ACHN (cell line): Measurements from ENCODE around the gene HOXC4.

Experiments
- DNase-seq: peaks from one replicate; pipeline ENCODE4 v3.0.0-alpha.2; 2015
- in situ Hi-C: cut with HindIII; loops from 2 replicates; pipeline ENCODE4 v1.10.0; 2017; ENCODE audit warnings: low sequenced_read_pairs, low pct_ligation_motif_present, low pct_unique_long_range_greater_than_20kb

Gene HOXC4

DNA sequence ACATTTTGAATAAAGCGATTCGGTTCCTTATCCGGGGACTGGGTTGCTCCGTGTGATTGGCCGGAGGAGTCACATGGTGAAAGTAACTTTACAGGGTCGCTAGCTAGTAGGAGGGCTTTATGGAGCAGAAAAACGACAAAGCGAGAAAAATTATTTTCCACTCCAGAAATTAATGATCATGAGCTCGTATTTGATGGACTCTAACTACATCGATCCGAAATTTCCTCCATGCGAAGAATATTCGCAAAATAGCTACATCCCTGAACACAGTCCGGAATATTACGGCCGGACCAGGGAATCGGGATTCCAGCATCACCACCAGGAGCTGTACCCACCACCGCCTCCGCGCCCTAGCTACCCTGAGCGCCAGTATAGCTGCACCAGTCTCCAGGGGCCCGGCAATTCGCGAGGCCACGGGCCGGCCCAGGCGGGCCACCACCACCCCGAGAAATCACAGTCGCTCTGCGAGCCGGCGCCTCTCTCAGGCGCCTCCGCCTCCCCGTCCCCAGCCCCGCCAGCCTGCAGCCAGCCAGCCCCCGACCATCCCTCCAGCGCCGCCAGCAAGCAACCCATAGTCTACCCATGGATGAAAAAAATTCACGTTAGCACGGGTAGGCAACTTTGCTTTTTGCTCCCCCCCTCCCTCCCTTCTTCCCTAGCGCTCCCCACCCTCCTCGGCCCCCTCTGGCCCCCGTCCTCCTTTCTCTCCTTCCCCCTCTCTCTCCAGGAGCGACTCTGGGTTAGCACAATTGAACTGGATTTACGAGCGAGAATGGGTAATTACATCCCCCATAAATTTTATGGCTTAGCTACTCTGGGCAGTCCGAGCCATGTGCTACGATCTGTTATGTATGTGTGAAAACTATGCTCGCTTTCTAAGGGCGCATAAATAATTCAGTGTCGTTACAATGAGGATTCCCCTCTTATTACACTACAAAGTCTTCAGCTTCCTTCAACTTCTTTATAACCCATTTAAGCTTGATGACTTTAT is at the start of gene HOXC4:
Gene HOXC4 (plus strand): TSS at position 85 of the 991 bp plus-strand sequence. CDS start 88 bp downstream, at position 173.
- DNase-seq: peak; percentile 56
- in situ Hi-C loops: no loop called here

DNA sequence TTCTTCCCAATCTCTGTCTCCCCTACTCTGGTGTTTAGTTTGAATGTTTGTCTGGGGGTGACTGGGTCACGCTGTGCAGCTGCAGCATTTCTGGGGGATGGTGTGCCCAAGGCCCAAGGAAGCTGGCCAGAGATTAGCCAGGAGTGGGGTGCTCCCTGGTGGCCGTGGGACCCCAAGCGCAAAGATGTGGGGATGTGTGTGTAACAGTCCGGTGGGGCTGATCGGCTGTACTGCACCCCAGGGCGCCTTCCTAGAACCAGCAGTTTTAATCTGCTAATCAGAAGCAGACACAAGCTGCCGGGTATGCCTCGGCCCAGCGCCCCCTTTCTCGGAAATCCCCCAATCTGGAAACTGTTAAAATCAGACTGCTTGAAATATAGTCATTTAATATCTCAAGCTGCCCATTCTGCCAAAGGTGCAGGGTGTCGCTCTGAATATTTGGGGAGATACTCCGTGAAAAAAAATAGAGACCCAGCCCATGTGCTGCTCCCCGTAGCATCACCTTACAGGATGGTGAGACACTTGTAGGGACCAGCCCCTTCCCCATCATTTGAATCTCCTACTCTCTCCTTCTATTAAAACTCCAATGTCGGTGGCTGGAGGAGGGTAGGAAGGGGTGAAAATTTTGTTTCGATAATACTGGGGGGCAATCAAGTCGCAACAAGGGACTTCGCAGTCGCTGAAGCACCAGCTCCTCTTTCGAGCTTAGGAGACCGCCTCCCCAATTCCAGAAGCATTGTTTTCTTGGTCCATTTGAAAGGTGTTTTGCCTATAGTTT is 49.4 kb upstream of the HOXC4 start:
- in situ Hi-C loops: no loop called here
- DNase-seq: peak; percentile 32

DNA sequence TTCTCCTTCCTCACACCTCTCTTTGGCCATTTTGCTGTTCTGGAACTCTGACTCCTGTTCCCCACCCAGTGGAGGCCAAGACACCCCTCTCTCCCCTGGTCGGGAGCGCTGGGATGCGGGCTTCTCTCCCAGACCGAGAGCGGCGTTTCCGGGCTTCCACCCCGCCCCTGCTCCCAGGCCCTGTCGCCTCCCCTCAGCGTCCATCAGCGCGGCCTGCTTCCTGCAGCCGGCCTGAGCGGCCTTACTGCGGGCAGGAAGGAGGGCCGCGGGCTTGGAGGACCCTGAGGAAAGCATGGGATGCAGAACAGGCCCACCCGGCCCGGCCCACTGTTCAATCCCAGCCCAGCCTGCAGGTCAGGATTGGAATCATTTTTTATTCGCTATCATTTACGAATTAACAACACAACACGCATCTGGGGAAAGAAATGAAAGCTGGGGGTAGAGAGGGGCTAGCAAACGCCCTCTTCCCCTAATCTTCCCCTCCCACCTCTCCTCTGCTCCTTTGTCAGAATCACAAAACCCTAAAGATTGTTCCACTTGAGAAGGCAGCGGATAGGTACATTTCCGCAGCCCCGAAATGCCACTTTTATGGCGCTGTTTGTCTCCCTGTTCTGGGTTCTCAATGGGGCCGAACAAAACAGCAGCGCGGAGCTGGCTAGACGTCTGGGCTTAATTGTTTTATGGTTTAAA is 48.6 kb upstream of the HOXC4 start:
- in situ Hi-C loops: no loop called here
- no peak for DNase-seq

DNA sequence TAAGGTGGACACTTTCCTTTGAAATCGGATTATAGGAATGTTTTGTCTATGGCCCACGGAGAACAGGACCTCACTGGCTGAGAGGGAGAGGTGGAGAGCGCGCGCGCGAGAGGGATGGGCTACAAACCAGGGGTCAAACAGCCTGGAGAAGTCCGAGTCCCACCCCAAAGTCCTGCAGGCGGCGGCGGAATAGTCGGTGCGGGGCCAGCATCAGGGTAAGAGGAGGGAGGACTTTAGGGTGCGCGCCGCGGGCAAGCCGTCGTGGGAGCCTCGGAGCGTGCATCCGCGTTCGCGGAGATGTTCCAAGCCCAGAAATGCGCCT is 48.1 kb upstream of the HOXC4 start:
- in situ Hi-C loops: no loop called here
- no peak for DNase-seq

DNA sequence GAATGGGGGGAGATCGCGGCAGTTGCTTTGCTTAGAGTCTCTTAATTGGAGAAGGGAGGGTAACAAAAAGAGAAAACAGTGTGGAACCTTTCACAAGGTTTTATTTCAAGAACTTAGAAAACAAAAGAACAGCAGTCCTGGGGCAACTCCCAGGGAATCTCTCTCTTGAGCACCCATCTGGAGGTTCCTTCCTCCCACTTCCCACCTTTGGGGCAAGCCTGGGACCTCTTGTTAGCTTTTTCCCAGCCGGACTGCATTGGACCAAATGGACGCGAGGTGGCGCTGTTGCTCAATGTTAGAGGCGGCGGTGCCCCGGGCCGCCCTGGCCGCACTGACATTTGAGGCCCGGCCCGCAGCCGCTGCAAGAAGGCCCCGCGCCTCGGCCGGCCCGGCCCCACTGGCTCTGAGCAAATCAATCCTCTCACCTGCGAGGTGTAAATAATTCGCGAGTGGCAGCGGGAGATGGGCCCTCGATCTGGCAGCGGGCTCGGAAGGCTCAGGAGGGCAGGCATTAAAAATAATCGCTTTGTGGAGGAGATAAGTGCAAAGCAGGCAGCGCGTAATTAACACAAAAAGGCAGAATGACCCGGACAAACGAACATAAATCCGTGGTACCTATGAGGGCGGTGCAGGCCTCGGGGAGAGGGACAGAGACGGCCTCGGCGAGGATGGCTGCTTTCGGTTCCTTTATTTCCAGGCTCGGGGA is 47.6 kb upstream of the HOXC4 start:
- peak; percentile 89 for DNase-seq
- in situ Hi-C loops: no loop called here

DNA sequence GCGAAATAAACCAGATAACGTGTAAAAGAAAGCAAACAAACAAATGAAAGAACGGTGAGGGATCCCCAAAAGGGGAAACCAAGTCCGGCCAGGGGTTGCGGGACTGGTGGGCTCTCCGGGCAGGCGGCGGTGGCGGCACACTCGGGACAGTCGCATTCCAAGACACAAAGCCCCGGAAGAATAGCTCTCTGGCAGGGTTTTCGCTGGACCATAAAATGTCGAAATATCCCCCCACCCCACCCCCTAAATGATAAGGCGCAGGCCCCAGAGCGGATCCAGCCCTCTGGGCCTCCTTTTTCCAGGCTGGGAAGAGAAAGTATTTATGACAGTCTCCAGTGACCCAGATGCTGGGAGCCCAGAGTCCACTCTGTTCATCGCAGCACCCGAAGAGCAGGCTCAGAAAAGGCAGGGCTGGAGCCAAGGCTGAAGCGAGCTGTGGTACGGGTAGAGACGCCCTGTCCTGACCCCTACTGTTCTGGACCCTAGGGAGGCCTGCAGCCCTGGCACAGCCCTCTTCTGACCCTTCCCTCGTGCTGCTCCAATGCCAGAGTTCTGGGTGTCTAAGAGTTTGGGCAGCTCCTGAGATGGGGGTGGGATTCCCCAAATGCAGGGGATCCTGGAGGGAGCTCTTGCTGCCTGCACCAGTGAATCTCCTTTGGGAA is 46.9 kb upstream of the HOXC4 start:
- in situ Hi-C loops: no loop called here
- DNase-seq: no peak

DNA sequence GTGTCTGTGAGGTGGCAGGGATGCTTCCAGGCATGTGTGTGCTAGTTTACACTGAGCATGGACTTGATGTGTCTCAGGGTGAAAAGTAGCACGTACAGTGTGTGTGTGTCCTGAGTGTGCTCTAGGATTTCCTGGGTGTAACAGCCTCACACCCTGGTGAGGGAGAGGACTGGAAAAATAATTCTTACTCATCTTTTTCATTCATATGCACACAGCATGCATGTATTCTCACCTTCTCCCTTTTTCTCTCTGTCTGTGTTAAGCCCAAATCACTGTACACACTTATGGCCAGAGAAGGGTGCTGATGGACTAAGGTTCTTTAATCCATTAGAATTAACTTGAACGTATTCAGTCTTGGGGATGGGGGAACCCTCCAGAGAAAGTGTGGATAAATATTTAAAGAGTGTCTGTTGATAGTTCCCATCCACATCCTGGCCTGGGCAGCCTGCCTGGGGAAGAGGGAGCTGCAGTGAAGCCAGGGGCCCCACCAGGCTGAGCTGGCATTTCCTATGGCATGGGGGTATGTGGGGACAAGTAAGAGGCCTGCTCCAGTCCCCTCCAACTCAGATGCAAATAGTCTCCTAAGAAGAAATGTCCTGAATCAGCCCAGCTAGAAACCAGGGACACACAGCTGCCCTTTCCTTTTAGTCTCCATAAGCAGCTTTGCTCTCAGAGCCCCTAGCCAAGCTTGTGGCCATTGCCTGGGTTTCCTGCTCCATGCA is 45.9 kb upstream of the HOXC4 start:
- DNase-seq: no peak
- in situ Hi-C loops: no loop called here

DNA sequence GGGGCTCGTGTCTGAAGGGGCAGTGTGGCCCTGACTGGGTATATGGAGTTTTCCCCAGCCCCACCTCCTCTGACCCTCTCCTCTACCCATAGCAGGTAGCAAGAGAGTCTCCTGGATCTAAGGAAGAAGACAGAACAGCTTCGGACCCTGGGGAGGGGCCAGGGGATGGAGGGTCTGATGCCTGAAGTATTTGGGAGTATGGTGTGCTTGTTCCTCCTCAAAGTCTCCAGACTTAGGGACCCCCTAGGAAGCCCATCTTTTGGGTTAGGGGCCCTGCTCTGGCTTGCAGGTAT is 45.4 kb upstream of the HOXC4 start:
- no peak for DNase-seq
- in situ Hi-C loops: no loop called here

DNA sequence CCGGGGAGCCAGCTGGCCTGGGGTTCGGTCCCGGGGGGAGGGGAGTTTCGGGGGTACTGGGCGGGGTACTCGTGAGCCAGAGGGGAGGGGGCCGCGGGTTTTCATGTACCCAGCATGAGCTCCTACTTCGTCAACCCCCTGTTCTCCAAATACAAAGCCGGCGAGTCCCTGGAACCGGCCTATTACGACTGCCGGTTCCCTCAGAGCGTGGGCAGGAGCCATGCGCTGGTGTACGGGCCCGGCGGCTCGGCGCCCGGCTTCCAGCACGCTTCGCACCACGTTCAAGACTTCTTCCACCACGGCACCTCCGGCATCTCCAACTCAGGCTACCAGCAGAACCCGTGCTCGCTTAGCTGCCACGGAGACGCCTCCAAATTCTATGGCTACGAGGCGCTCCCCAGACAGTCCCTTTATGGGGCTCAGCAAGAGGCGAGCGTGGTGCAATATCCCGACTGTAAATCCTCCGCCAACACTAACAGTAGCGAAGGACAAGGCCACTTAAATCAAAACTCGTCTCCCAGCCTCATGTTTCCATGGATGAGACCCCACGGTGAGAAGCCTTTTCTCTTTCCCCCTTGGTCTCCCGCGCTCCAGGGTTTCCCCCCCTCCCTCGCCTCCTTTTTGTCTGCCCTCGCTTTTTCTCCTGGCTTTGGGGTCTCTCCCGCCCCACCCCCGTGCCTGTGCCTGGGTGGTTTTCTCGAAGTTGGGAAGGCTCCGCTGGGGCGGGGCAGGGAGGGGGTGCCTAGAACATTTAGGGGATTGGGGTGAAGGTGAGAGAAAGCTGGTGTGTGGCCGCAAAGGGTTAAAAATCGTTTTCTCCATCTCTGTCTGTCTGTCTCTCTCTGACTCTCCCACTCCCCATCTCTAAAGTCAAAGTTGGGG is 44.2 kb upstream of the HOXC4 start:
- peak; percentile 37 for DNase-seq
- in situ Hi-C loops: no loop called here

DNA sequence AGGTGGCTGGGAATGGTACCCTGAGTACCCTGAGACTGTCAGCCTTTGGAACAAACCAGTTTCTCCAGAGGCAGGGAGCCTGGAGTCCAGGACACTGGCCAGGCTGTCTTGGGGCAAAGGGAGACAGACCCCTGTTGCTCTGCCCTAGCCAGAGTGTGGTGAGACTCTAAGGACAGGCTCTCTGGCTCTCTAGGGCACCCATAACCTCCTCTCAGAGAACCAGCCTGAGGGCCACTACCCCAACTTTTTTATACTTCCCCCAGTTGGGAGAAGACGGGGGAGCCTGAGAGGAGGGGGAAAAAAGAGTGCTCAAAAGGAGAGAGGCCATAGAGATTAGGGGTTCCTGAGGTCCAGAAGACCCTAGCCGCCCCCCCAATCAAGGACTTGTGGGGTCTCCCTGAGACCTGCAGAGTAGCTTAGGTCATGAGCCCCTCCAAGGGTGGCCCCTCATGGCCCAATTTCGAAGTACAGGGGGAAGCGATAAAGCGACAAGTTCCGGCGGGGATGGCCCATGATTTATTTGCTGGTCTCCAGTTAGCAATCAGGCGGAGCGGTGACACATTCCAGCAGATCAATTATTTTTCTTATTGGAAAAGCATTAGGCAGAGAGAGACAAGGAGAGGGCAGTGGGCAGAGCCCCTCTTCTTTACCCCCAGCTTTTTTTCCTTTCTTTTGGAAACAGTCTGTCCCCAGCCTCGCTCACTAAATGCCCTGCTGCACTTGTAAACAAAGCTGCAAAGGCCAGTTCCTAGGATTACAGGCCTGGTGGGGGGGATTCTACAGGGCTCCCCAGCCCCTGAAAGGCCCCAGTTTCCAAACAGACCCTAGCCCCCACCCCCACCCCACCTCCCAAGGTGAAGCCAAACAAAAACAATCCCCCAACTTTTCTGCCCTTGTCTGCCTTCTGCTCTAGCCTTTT is 43.3 kb upstream of the HOXC4 start:
- in situ Hi-C loops: no loop called here
- no peak for DNase-seq

DNA sequence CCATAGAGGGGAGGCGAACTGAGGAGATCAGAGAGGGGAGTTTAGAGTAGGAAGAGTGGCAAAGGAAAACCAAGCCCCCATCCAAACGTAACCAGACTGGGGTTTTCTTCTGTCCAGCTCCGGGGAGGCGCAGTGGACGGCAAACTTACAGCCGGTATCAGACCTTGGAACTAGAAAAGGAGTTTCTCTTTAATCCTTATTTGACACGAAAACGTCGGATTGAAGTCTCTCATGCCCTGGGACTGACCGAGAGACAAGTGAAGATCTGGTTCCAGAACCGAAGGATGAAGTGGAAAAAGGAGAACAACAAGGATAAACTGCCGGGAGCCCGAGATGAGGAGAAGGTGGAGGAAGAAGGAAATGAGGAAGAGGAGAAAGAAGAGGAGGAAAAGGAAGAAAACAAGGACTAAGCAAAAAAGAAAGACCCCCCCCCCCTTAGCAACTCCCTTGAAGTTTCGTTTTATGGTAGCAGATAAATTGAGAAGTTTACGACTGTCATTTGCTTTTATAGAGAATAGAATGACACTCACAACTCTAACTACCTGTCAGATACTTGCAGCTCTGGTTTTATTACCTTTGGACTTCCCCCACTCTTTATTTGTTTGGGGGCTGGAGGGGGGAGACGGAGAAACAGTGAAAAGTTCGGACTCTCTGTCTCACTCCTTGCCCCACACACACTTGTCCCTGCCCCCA is 42.5 kb upstream of the HOXC4 start:
- no peak for DNase-seq
- in situ Hi-C loops: no loop called here

DNA sequence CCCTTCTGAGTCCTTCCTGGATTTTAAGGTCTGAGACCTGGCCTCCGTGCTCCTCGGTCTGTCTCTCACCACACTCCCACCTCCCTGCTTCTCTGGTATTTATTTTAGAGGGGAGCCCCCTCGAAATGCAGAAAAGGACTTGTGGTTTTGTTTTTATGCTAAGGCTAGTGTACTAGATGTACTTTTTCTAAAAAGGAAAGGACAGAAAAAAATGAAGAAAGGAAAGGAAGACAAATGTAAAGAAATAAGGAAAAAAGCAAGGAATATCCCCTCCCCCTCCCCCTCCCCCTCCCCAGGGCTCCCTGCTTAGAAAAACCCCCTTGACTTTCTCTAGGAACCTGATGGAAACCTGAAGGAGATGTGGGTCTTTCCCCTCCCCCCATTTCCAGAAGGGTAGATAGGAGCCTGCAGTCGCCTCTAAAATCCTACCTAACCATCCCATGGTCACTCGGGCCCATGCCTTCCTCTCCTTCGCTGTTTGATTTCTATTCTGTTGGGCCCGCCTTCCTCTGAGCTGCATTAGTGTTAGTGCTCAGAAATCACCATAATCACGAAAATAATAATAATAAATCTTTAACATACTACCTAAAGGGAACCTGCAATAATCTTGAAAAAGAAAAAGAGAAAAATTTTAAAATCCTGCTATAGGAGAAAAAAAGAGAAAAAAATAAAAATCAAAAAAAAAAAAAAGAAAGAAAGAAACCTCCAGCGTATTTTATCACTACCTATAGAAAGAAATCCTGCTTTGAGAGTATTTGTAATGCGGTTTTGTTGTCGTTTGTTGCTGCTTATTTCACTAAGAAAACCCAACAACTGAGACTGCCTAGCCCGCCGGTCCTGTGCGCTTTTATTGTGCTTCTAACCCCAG is 41.7 kb upstream of the HOXC4 start:
- no peak for DNase-seq
- in situ Hi-C loops: no loop called here

DNA sequence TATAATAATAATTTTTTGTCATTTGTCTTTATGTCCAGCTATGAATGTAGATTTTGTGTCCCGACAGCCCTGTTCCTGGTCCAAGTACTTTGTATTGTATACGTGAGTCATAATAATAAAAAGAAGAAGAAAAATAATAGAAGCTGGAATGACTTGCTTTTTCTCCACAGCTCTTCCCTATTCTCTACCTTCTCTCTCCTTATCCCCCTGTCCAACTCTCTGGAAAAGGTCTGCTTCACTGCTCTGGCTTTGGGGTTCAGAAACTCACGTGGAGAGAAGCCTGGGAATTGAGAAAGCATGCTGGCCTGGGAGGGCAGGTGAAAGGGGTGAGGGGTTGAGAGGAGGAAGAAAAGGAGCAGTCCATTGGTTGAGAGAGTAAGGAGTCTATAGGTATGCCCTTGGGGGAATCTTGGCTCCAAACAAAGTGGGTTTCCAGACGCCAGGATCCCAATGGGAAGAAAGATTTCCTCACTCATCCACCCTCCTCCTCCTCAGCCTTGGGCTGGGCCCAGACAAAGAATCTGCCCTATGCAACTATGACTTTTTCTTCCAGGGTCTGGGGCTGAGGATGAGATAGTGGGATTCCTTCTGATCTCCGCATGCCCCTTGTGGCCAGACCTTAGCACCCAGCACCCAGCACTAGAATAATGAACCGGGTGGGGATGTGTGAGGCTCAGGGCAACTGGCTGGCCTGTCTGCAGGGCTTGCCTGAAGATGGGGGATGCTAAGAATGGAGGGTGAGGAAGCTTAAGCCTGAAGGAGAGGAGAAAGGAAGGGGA is 40.8 kb upstream of the HOXC4 start:
- DNase-seq: peak; percentile 19
- in situ Hi-C loops: no loop called here
